GM10266 (cell line): Measurements from ENCODE around the gene CIZ1.

Experiments used
- DNase-seq: peaks from one replicate; pipeline ENCODE4 v3.0.0; 2012; ENCODE audit errors: extremely low spot score
- CTCF ChIP-seq: IDR thresholded peaks from 2 replicates; pipeline ENCODE4 v1.5.1; 2012; ENCODE audit warnings: mild to moderate bottlenecking, low read depth; ENCODE audit not compliant: control insufficient read depth, insufficient read depth; ENCODE audit errors: missing control alignments

CIZ1 gene

DNA sequence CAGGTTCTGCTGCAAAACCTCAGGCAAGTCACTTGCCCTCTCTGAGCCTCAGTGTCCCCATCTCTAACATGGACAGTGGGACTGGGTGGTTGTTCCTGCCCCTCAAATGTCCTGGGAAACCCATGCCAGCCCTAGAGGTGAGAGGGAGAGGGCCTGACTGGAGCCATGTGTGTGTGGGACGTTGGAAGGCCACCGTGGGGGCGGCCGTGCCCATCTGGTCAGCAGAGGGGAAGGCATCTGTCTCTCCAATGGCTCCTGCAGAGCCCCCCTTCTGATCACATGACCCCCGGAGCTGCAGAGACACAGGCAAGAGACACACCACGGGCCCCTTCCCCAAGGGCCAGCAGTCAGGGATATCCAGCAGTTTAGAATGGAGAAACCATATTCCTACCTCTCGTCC is 13.5 kb upstream of the CIZ1 start:
- no peak for TF ChIP-seq CTCF
- DNase-seq = no peak

DNA sequence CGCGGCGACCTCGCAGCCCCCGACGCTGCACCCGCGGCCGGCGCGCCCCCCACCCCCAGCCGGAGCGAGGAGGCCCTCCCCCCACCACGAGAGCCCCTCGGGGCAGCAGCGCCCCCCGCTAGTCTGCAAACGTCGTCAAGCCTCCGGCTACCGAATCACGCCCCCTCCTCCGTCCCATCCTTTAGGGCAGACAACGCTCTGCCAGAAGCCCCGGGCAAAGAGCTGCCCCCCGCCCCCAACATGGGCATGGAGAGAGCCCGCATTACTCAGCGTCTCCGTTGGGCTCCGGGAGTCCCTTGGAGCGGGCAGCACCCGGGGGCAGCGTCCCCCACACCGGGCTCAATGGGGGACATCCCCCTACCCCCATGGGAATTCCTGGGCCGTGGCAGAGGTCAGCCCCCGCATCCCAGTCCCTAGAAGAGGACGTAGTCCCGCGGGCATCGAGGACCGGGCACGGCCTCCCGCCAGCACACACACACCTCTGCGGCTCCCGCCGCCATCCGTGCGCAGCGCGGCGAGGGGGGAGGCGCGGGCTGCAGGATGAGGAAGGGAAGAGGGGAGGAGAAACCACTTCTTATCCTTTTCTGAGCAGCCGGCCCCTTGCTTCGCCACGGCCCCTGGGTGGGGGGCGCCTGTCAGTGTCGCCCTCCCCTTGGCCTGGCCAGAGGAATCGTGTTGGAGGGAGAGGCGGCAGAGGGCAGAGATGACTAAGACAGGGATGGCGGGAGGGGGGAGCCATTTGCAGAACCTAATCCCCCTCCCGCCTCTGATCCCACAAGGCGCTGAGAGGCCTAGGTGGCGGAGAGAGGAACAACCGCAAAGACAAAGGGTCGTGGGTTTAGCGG is 12.6 kb upstream of the CIZ1 start:
- DNase-seq = no peak
- TF ChIP-seq CTCF = no peak

DNA sequence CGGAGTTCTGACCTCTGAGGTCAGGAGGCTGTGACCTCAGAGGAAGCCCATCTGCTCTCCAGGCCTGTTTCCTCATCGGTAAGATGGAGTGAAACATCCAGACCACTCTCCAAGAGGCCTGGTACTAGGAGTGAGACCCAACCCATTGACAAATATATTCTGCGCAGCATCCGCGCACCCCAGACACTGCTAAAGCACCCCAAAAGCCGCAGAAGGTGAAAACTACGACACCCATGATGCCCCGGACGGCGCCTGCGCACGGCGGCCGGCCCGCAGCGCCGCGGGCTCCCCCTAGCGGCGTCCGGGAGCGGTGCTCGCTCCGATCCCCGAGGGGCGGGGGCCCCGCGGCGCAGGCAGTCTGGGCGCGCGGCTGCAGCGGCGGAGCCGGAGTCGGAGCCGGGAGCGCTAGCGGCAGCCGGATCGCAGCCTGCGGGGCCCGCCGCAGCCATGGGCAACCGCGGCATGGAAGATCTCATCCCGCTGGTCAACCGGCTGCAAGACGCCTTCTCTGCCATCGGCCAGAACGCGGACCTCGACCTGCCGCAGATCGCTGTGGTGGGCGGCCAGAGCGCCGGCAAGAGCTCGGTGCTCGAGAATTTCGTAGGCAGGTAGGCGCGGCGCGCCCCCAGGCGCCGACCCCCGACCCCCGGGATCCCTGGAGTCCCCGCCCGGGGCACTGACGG is 11.8 kb upstream of the CIZ1 start, which contains the start of gene DNM1:
DNM1 (plus strand) TSS at position 356 of the 683 bp plus-strand sequence; CDS start at position 448, 92 bp downstream.
- peak; percentile 95 for TF ChIP-seq CTCF
- peak; percentile 99 for DNase-seq

- TF ChIP-seq CTCF = no peak
- DNase-seq = no peak
Measured at GRCh38 chr9:128202648-128203023, 11.3 kb upstream of the CIZ1 start.

GRCh38 chr9:128201441-128202369 is 10.3 kb upstream of the CIZ1 start:
- DNase-seq = peak; percentile 12
- no peak for TF ChIP-seq CTCF

GRCh38 chr9:128193469-128194096 is 2.2 kb upstream of the CIZ1 start:
- no peak for TF ChIP-seq CTCF

More at GRCh38 chr9:128193469-128194096, 2.2 kb upstream of the CIZ1 start:
- DNase-seq = no peak
